Upper lobe of left lung (tissue), 6 donors: Measurements from ENCODE around the gene PBX4. TPM values are rescaled to one million over a fixed set of nuclear protein-coding genes. Genes with fewer than 3 reads are reported as not detected.
"Not testable (repeated sequence)": the region's sequence is repeated elsewhere in the genome, so short reads cannot be mapped to it uniquely, and the experiment has no call there.

ENCODE experiments used
- ATAC-seq, 2 donors: fragments of 200-7000 bp; cut with Tn5 transposase; one replicate each; pipeline ENCODE4 v1.9.1; 2022; ENCODE audit warnings: mild to moderate bottlenecking in 2 of 2, moderate library complexity in 2 of 2; ENCODE audit not compliant: low FRiP score in 2 of 2
- DNase-seq, 2 donors: peaks; one replicate each; pipeline ENCODE4 v3.0.0-alpha.2; 2019 to 2020
- H3K27ac ChIP-seq, 4 donors: fragments of 200-600 bp; sonication (generic); one replicate each; pipeline ENCODE4 v1.5.1; 2016 to 2019
- H3K27me3 ChIP-seq, 4 donors: fragments of 200-600 bp; sonication (generic); one replicate each; pipeline ENCODE4 v1.5.1; 2017 to 2019
- H3K36me3 ChIP-seq, 4 donors: fragments of 200-600 bp; sonication (generic); one replicate each; pipeline ENCODE4 v1.5.1; 2016 to 2019
- H3K4me1 ChIP-seq, 4 donors: fragments of 200-600 bp; sonication (generic); one replicate each; pipeline ENCODE4 v1.5.1; 2018 to 2019
- H3K4me3 ChIP-seq, 4 donors: fragments of 200-600 bp; sonication (generic); one replicate each; pipeline ENCODE4 v1.5.1; 2017 to 2019; ENCODE audit warnings: mild to moderate bottlenecking in 2 of 4, moderate library complexity in 1 of 4
- H3K9me3 ChIP-seq, 4 donors: fragments of 200-600 bp; sonication (generic); one replicate each; pipeline ENCODE4 v1.5.1; 2018 to 2019
- CTCF ChIP-seq, 6 experiments: fragments of 450-650 bp in 4 of 6; fragments of 200-600 bp in 2 of 6; sonication (generic) in 2 of 6; IDR thresholded peaks; one replicate each; pipeline ENCODE4 v1.5.1; 2016 to 2019; ENCODE audit warnings: antibody characterized with exemption in 6 of 6
- EP300 ChIP-seq, 4 donors: sonication (generic); formaldehyde crosslinking; IDR thresholded peaks; one replicate each; pipeline ENCODE4 v1.5.1; 2017; ENCODE audit warnings: antibody characterized with exemption in 4 of 4, control low read depth in 2 of 4
- POLR2A ChIP-seq, 4 donors: fragments of 450-650 bp; IDR thresholded peaks; one replicate each; pipeline ENCODE4 v1.5.1; 2016 to 2017; ENCODE audit warnings: antibody characterized with exemption in 4 of 4, mild to moderate bottlenecking in 2 of 4
- POLR2AphosphoS5 ChIP-seq, 2 donors: sonication (generic); formaldehyde crosslinking; IDR thresholded peaks; one replicate each; pipeline ENCODE4 v1.5.1; 2017; ENCODE audit warnings: antibody characterized with exemption in 2 of 2
- WGBS, 2 donors: methylation state at CpG; one replicate each; pipeline ENCODE4 v1.1.5; 2017 to 2018; 5-methylcytosine and 5-hydroxymethylcytosine counted together
- total RNA-seq, 6 donors: library from RNA; depleted of rRNA in 4 of 6; stranded (reverse); fragments of >200 nt in 4 of 6; gene quantifications; one replicate each; pipeline versions ENCODE4 v1.1.0 to v1.2.1, GENCODE V29; 2016 to 2021
- donor health status: DM: no; HTN: no; CAD: no; lungs with moderate emphysema.
- donor health status: DM: no; HTN: yes; CAD: no; lungs with severe emphysema.

Gene PBX4
- total RNA-seq, 6 donors from 2014 or later, result 2.0 to 30.4 (median 5.8) TPM

- Histone ChIP-seq H3K27ac (no peak overlapping the region), H3K4me1 (no peaks in the 10 kb centered on the region), H3K36me3 (no peaks in the 10 kb centered on the region), H3K9me3 (no peaks in the 10 kb centered on the region), H3K4me3 (no peak overlapping the region), H3K27me3 (no peaks in the 10 kb centered on the region)
- TF ChIP-seq POLR2A (IDR thresholded peaks at IDR 0.05) (no peak), EP300 (IDR thresholded peaks at IDR 0.05) (no peak), CTCF (IDR thresholded peaks at IDR 0.05) (no peak), POLR2AphosphoS5 (IDR thresholded peaks at IDR 0.05) (no peak)
- WGBS, 2 donors, result 43 to 63% methylated on average over 3 of the region's 3 CpGs
- DNase-seq (no peak), ATAC-seq (no peak)
These were observed 15.7 kb downstream of the PBX4 start for GRCh38 chr19:19602713-19603324.

GRCh38 chr19:19602136-19602712 is 16.3 kb downstream of the PBX4 start:
- Histone ChIP-seq H3K36me3 (no peaks in the 10 kb centered on the region), H3K4me1 (no peaks in the 10 kb centered on the region), H3K27me3 (no peaks in the 10 kb centered on the region), H3K4me3 (no peak overlapping the region), H3K9me3 (no peaks in the 10 kb centered on the region), H3K27ac (no peak overlapping the region)
- ATAC-seq (no peak), DNase-seq (no peak)
- 85 to 90% methylated on average over 9 of the region's 9 CpGs for WGBS, 2 donors
- TF ChIP-seq POLR2AphosphoS5 (IDR thresholded peaks at IDR 0.05) (no peak), CTCF (IDR thresholded peaks at IDR 0.05) (no peak), EP300 (IDR thresholded peaks at IDR 0.05) (no peak), POLR2A (IDR thresholded peaks at IDR 0.05) (no peak)

GRCh38 chr19:19600793-19601330 is 17.6 kb downstream of the PBX4 start:
- H3K36me3 ChIP-seq, result no peaks in the 10 kb centered on the region
- TF ChIP-seq CTCF (IDR thresholded peaks at IDR 0.05), result no peak
- TF ChIP-seq POLR2AphosphoS5 (IDR thresholded peaks at IDR 0.05), result no peak
- no peak for TF ChIP-seq POLR2A (IDR thresholded peaks at IDR 0.05)
- no peak for TF ChIP-seq EP300 (IDR thresholded peaks at IDR 0.05)
- H3K9me3 ChIP-seq, result no peaks in the 10 kb centered on the region
- ATAC-seq (no peak), DNase-seq (no peak)
- peaks cover 0 to 9% (median 0%) of the 10 kb centered on the region in 4 donors for H3K4me1 ChIP-seq
- H3K27ac ChIP-seq, result no peak overlapping the region
- no peaks in the 10 kb centered on the region for H3K27me3 ChIP-seq
- WGBS, 2 donors, result 78 to 88% methylated on average over 1 of the region's 1 CpG
- H3K4me3 ChIP-seq, result no peak overlapping the region

- H3K36me3 ChIP-seq, H3K27me3 ChIP-seq, H3K9me3 ChIP-seq, DNase-seq, H3K4me3 ChIP-seq, ATAC-seq: not testable (repeated sequence)
- WGBS, 2 donors, result 90% methylated on average over 20 of the region's 20 CpGs
- Histone ChIP-seq H3K4me1 (peaks cover 0 to 26% (median 8%) of the 10 kb centered on the region in 4 donors), H3K27ac (peak overlapping the region; percentile 10 to 79 (median 61))
These were observed 19.6 kb downstream of the PBX4 start for GRCh38 chr19:19598728-19599451.

- DNase-seq, result no peak
- TF ChIP-seq CTCF (IDR thresholded peaks at IDR 0.05) (no peak), EP300 (IDR thresholded peaks at IDR 0.05) (peak in 1 of 4 donors; percentile 33), POLR2AphosphoS5 (IDR thresholded peaks at IDR 0.05) (peak in 1 of 2 donors; percentile 31)
- H3K27ac ChIP-seq, result peak overlapping the region in 2 of 4 donors; percentile 20 to 69
- H3K36me3 ChIP-seq, result no peaks in the 10 kb centered on the region
- H3K9me3 ChIP-seq, result no peaks in the 10 kb centered on the region
- no peaks in the 10 kb centered on the region for H3K27me3 ChIP-seq
- ATAC-seq, result no peak
- H3K4me3 ChIP-seq, result no peak overlapping the region
- 66 to 74% methylated on average over 8 of the region's 8 CpGs for WGBS, 2 donors
- peaks cover 0 to 26% (median 8%) of the 10 kb centered on the region in 4 donors for H3K4me1 ChIP-seq
These were observed 20.6 kb downstream of the PBX4 start for GRCh38 chr19:19597809-19598306.
